Neural cell (in vitro differentiated cells): ENCODE measurements around the gene PUS7. TPM values are rescaled to one million over a fixed set of nuclear protein-coding genes. Genes with fewer than 3 reads are reported as not detected.

Experiments
- H2AFZ ChIP-seq: fragments of 200-600, 300-800 bp; sonication (generic), shearing (Covaris generic); 2 replicates; pipeline ENCODE4 v1.6.0; 2014; ENCODE audit warnings: low read depth, mild to moderate bottlenecking, antibody characterized with exemption, low read length, moderate library complexity
- H3F3A ChIP-seq: fragments of 200-600 bp; shearing (Covaris generic); 2 replicates; pipeline ENCODE4 v1.6.1; 2016; ENCODE audit warnings: mild to moderate bottlenecking, moderate library complexity, mixed read lengths, antibody characterized with exemption, low read length; ENCODE audit not compliant: insufficient read depth, poor library complexity, severe bottlenecking
- H3K27ac ChIP-seq: fragments of 200-600, 300-800 bp; sonication (generic), shearing (Covaris generic); 2 replicates; pipeline ENCODE4 v1.5.1; 2014; ENCODE audit warnings: mild to moderate bottlenecking, low read length, moderate library complexity
- H3K27me3 ChIP-seq: fragments of 300-800, 200-600 bp; sonication (generic), shearing (Covaris generic); 2 replicates; pipeline ENCODE4 v1.6.0; 2014; ENCODE audit warnings: mild to moderate bottlenecking, low read depth, low read length, moderate library complexity; ENCODE audit not compliant: insufficient read depth
- H3K36me3 ChIP-seq: fragments of 300-800, 200-600 bp; sonication (generic), shearing (Covaris generic); 2 replicates; pipeline ENCODE4 v1.5.1; 2014; ENCODE audit warnings: mild to moderate bottlenecking, antibody characterized with exemption, low read length, moderate library complexity; ENCODE audit not compliant: insufficient read depth
- H3K4me2 ChIP-seq: fragments of 300-800, 200-600 bp; sonication (generic), shearing (Covaris generic); 2 replicates; pipeline ENCODE4 v1.6.0; 2014; ENCODE audit warnings: mild to moderate bottlenecking, low read length
- H3K4me3 ChIP-seq: fragments of 300-800, 200-600 bp; sonication (generic), shearing (Covaris generic); 2 replicates; pipeline ENCODE4 v1.5.1; 2014; ENCODE audit warnings: mild to moderate bottlenecking, low read length, moderate library complexity
- H3K79me2 ChIP-seq: fragments of 200-600 bp; shearing (Covaris generic); replicated peaks from 2 replicates; pipeline ENCODE4 v1.6.0; 2014; ENCODE audit warnings: mild to moderate bottlenecking, low read length, moderate library complexity; ENCODE audit not compliant: insufficient read depth
- H3K9ac ChIP-seq: fragments of 300-800, 200-600 bp; sonication (generic), shearing (Covaris generic); 2 replicates; pipeline ENCODE4 v1.6.1; 2016; ENCODE audit warnings: mild to moderate bottlenecking, low read length, mixed read lengths
- H3K9me2 ChIP-seq: fragments of 200-600 bp; shearing (Covaris generic); 2 replicates; pipeline ENCODE4 v1.6.1; 2016; ENCODE audit warnings: mild to moderate bottlenecking, low read length, mixed read lengths; ENCODE audit not compliant: insufficient read depth
- H3K9me3 ChIP-seq: fragments of 200-600, 300-800 bp; sonication (generic), shearing (Covaris generic); 2 replicates; pipeline ENCODE4 v1.6.1; 2016; ENCODE audit warnings: mild to moderate bottlenecking, mixed run types, low read length, moderate library complexity, mixed read lengths
- H4K20me1 ChIP-seq: fragments of 200-600 bp; shearing (Covaris generic); 2 replicates; pipeline ENCODE4 v1.6.1; 2016; ENCODE audit warnings: mild to moderate bottlenecking, mixed run types; ENCODE audit not compliant: insufficient read depth
- CTCF ChIP-seq: fragments of 450-650 bp; IDR thresholded peaks from 2 replicates; pipeline ENCODE4 v1.5.1; 2014; ENCODE audit warnings: antibody characterized with exemption, mild to moderate bottlenecking, moderate library complexity; ENCODE audit not compliant: poor library complexity, severe bottlenecking
- EP300 ChIP-seq: fragments of 450-650 bp; conservative IDR thresholded peaks from 2 replicates; pipeline ENCODE4 v1.6.1; 2014; ENCODE audit warnings: antibody characterized with exemption, mild to moderate bottlenecking, moderate library complexity; ENCODE audit not compliant: poor library complexity, severe bottlenecking
- EZH2 ChIP-seq: fragments of 200-600, 300-800 bp; shearing (Covaris generic), sonication (generic); IDR thresholded peaks from 2 replicates; pipeline ENCODE4 v1.6.1; 2014; ENCODE audit warnings: antibody characterized with exemption, low read length, borderline replicate concordance, mild to moderate bottlenecking; ENCODE audit not compliant: insufficient read depth, poor library complexity, severe bottlenecking
- MXI1 ChIP-seq: fragments of 450-650 bp; conservative IDR thresholded peaks from 2 replicates; pipeline ENCODE4 v1.6.1; 2014; ENCODE audit warnings: antibody characterized with exemption, mild to moderate bottlenecking; ENCODE audit not compliant: poor library complexity, severe bottlenecking
- POLR2AphosphoS5 ChIP-seq: IDR thresholded peaks from 2 replicates; pipeline ENCODE4 v1.6.1; 2012
- RAD21 ChIP-seq: fragments of 450-650 bp; conservative IDR thresholded peaks from 2 replicates; pipeline ENCODE4 v1.6.1; 2014; ENCODE audit warnings: antibody characterized with exemption, mild to moderate bottlenecking, moderate library complexity
- REST ChIP-seq: IDR thresholded peaks from 2 replicates; pipeline ENCODE4 v1.6.1; 2012; ENCODE audit warnings: borderline replicate concordance
- SMC3 ChIP-seq: fragments of 450-650 bp; conservative IDR thresholded peaks from 2 replicates; pipeline ENCODE4 v1.6.1; 2014; ENCODE audit warnings: antibody characterized with exemption, mild to moderate bottlenecking, moderate library complexity; ENCODE audit not compliant: poor library complexity
- TAF1 ChIP-seq: IDR thresholded peaks from 2 replicates; pipeline ENCODE4 v1.6.1; 2012; ENCODE audit warnings: low read depth
- polyA plus RNA-seq: library from polyadenylated mRNA; depleted of rRNA; stranded (reverse); fragments of >200 nt; gene quantifications from 2 replicates; pipeline ENCODE4 v1.2.3, GENCODE V29; 2014

PUS7 gene
- polyA plus RNA-seq, 1 donor from 2014 or later = 7.5 TPM

GRCh38 chr7:105473163-105473562 lies 48.9 kb downstream of the PUS7 start:
- Histone ChIP-seq H3K27ac (no peak overlapping the region), H3K4me2 (no peak overlapping the region), H3K79me2 (no peaks in the 10 kb centered on the region), H3F3A (no peaks in the 10 kb centered on the region), H3K27me3 (no peaks in the 10 kb centered on the region), H3K9me2 (no peaks in the 10 kb centered on the region), H4K20me1 (no peaks in the 10 kb centered on the region), H3K9ac (no peak overlapping the region), H3K4me3 (no peak overlapping the region), H2AFZ (no peak overlapping the region), H3K36me3 (no peaks in the 10 kb centered on the region), H3K9me3 (no peaks in the 10 kb centered on the region)
- TF ChIP-seq RAD21 = no peak
- no peak for TF ChIP-seq SMC3
- no peak for TF ChIP-seq CTCF
- no peak for TF ChIP-seq MXI1
- no peak for TF ChIP-seq POLR2AphosphoS5
- TF ChIP-seq REST = no peak
- no peak for TF ChIP-seq TAF1
- TF ChIP-seq EP300 = no peak
- TF ChIP-seq EZH2 = no peak

GRCh38 chr7:105470846-105471245 lies 51.2 kb downstream of the PUS7 start:
- no peaks in the 10 kb centered on the region for H3K36me3 ChIP-seq
- H3K4me2 ChIP-seq = no peak overlapping the region
- no peaks in the 10 kb centered on the region for H3K9me2 ChIP-seq

More at GRCh38 chr7:105470846-105471245, 51.2 kb downstream of the PUS7 start:
- H3K79me2 ChIP-seq = no peaks in the 10 kb centered on the region
- H3K9me3 ChIP-seq = no peaks in the 10 kb centered on the region
- H3K4me3 ChIP-seq = no peak overlapping the region
- TF ChIP-seq SMC3 (no peak), EZH2 (no peak), RAD21 (no peak), MXI1 (no peak), EP300 (no peak)
- H3K27me3 ChIP-seq = no peaks in the 10 kb centered on the region
- no peak overlapping the region for H3K27ac ChIP-seq
- no peak overlapping the region for H3K9ac ChIP-seq
- H4K20me1 ChIP-seq = no peaks in the 10 kb centered on the region
- no peaks in the 10 kb centered on the region for H3F3A ChIP-seq
- H2AFZ ChIP-seq = no peak overlapping the region
